Mesenchymal stem cell (in vitro differentiated cells and primary cell): ENCODE measurements around the gene DDX41.
"Not testable (repeated sequence)": the region's sequence is repeated elsewhere in the genome, so short reads cannot be mapped to it uniquely, and the experiment has no call there.

ENCODE experiments used
- DNase-seq: peaks from one replicate; pipeline ENCODE4 v3.0.0-alpha.2; 2013
- H2AFZ ChIP-seq: one replicate; pipeline ENCODE4 v1.6.1; 2013; ENCODE audit warnings: low read depth, mild to moderate bottlenecking, control low read depth, inconsistent platforms, low read length, moderate library complexity
- H2AK5ac ChIP-seq: 2 replicates; pipeline ENCODE4 v1.6.1; 2013; ENCODE audit warnings: low read length, moderate library complexity, mild to moderate bottlenecking, inconsistent platforms; ENCODE audit not compliant: severe bottlenecking
- H2BK120ac ChIP-seq: one replicate; pipeline ENCODE4 v1.6.1; 2013; ENCODE audit warnings: low read depth, mild to moderate bottlenecking, inconsistent platforms, low read length, moderate library complexity
- H2BK12ac ChIP-seq, 2 experiments: one replicate each; pipeline ENCODE4 v1.6.1; 2013; ENCODE audit warnings: inconsistent platforms in 2 of 2, low read length in 2 of 2, mild to moderate bottlenecking in 2 of 2, moderate library complexity in 2 of 2, control low read depth in 1 of 2
- H2BK15ac ChIP-seq: one replicate; pipeline ENCODE4 v1.6.1; 2013; ENCODE audit warnings: mild to moderate bottlenecking, low read depth, inconsistent platforms; ENCODE audit not compliant: poor library complexity, severe bottlenecking
- H2BK5ac ChIP-seq: 2 replicates; pipeline ENCODE4 v1.6.1; 2013; ENCODE audit warnings: low read depth, mild to moderate bottlenecking, low read length, control low read depth, inconsistent platforms; ENCODE audit not compliant: poor library complexity, severe bottlenecking
- H3K14ac ChIP-seq, 2 experiments: one replicate each; pipeline ENCODE4 v1.6.1; 2013; ENCODE audit warnings: inconsistent platforms in 2 of 2, low read length in 2 of 2, control low read depth in 1 of 2, mild to moderate bottlenecking in 1 of 2, moderate library complexity in 1 of 2
- H3K18ac ChIP-seq, 2 experiments: one replicate each; pipeline ENCODE4 v1.6.1; 2013; ENCODE audit warnings: inconsistent platforms in 2 of 2, low read length in 2 of 2, control low read depth in 1 of 2, low read depth in 1 of 2, mild to moderate bottlenecking in 1 of 2
- H3K23ac ChIP-seq, 2 experiments: one replicate each; pipeline ENCODE4 v1.6.1; 2013; ENCODE audit warnings: inconsistent platforms in 2 of 2, low read length in 2 of 2, mild to moderate bottlenecking in 2 of 2, moderate library complexity in 2 of 2, control low read depth in 1 of 2
- H3K27ac ChIP-seq: 2 replicates; pipeline ENCODE4 v1.5.1; 2013; ENCODE audit warnings: mild to moderate bottlenecking, moderate library complexity, low read length, control low read depth, inconsistent platforms; ENCODE audit not compliant: poor library complexity, severe bottlenecking
- H3K27me3 ChIP-seq, 2 experiments: 2 replicates each; pipeline versions ENCODE4 v1.6.1 to v1.7.0; 2013; ENCODE audit warnings: low read length in 2 of 2, mild to moderate bottlenecking in 2 of 2, moderate library complexity in 2 of 2, control low read depth in 1 of 2, inconsistent platforms in 1 of 2; ENCODE audit not compliant: control insufficient read depth in 1 of 2, insufficient read depth in 1 of 2
- H3K36me3 ChIP-seq, 2 experiments: 2 replicates each; pipeline versions ENCODE4 v1.6.1 to v1.7.0; 2013; ENCODE audit warnings: low read length in 2 of 2, control low read depth in 1 of 2, inconsistent platforms in 1 of 2, low read depth in 1 of 2, mild to moderate bottlenecking in 1 of 2; ENCODE audit not compliant: insufficient read depth in 2 of 2, control insufficient read depth in 1 of 2
- H3K4ac ChIP-seq, 2 experiments: one replicate each; pipeline ENCODE4 v1.6.1; 2013; ENCODE audit warnings: inconsistent platforms in 2 of 2, low read length in 2 of 2, mild to moderate bottlenecking in 2 of 2, moderate library complexity in 2 of 2, control low read depth in 1 of 2, low read depth in 1 of 2
- H3K4me1 ChIP-seq: 2 replicates; pipeline ENCODE4 v1.6.1; 2013; ENCODE audit warnings: low read depth, low read length, control low read depth; ENCODE audit not compliant: control insufficient read depth, insufficient read depth
- H3K4me2 ChIP-seq: 2 replicates; pipeline ENCODE4 v1.6.1; 2013; ENCODE audit warnings: low read length, mild to moderate bottlenecking, inconsistent platforms; ENCODE audit not compliant: poor library complexity, severe bottlenecking
- H3K4me3 ChIP-seq, 2 experiments: 2 replicates each; pipeline versions ENCODE4 v1.5.1 to v1.7.0; 2013; ENCODE audit warnings: low read length in 2 of 2, mild to moderate bottlenecking in 2 of 2, control low read depth in 1 of 2, low read depth in 1 of 2; ENCODE audit not compliant: insufficient read depth in 1 of 2
- H3K79me1 ChIP-seq: replicated peaks from 2 replicates; pipeline ENCODE4 v1.6.1; 2013; ENCODE audit warnings: mild to moderate bottlenecking, control low read depth, low read length, inconsistent platforms; ENCODE audit not compliant: poor library complexity, severe bottlenecking
- H3K9ac ChIP-seq: 2 replicates; pipeline ENCODE4 v1.7.0; 2013; ENCODE audit warnings: mild to moderate bottlenecking, low read length, moderate library complexity
- H3K9me3 ChIP-seq: 2 replicates; pipeline ENCODE4 v1.7.0; 2013; ENCODE audit warnings: mild to moderate bottlenecking, low read length; ENCODE audit not compliant: control insufficient read depth
- H4K8ac ChIP-seq: one replicate; pipeline ENCODE4 v1.6.1; 2013; ENCODE audit warnings: inconsistent platforms, mild to moderate bottlenecking, low read length, moderate library complexity
- H4K91ac ChIP-seq: one replicate; pipeline ENCODE4 v1.6.1; 2013; ENCODE audit warnings: mild to moderate bottlenecking, low read length, inconsistent platforms
- WGBS: methylation state at CpG from one replicate; pipeline ENCODE4 v1.1.7; 2013; ENCODE audit warnings: mixed read lengths; 5-methylcytosine and 5-hydroxymethylcytosine counted together

DDX41 gene

DNA sequence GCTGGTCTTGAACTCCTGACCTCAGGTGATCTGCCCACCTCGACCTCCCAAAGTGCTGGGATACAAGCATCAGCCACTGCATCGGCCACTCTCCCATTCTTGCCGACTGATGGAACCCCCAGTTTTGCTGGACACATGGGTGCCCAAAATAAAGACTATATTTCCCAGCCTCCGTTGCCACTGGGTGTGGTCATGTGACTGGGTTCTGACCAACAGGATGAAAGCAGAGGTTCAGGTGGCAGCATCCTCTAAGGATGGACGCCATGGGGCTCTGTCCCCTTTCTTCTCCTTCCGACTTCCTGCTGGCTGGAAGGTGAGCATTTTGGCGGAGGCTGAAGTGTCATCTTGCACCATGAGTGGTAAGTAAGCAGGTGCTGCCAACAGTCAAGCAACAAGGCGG is 29.6 kb downstream of the DDX41 start:
- 98% methylated on average over 8 of the region's 8 CpGs for WGBS
- H3K14ac ChIP-seq = no peak overlapping the region
- H3K23ac ChIP-seq = no peak overlapping the region

DNA sequence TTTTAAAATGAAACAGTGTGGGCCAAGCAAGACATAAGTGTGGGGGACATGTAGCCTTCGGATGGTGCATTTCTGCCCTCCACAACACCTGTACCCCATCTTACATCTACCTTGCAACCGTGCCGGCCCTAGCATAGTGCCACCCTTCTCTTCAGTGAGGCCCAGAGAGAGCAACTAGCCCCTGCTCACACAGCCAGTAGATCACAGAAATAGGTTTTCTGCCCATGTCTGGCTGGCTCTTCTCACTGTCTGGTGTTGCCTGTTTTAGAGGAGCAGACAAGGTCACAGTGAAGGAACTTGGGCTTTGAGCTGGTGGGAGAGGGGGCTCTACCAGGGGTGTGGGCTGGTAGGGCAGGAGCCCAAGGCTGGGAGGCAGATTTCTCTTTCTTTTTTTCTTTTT is 30.5 kb downstream of the DDX41 start:
- no peak overlapping the region for H2AK5ac ChIP-seq
- H2BK5ac ChIP-seq = no peak overlapping the region
- H4K91ac ChIP-seq = no peak overlapping the region
- no peaks in the 10 kb centered on the region for H3K9me3 ChIP-seq
- peak overlapping the region; percentile 21 for H3K27ac ChIP-seq
- 95% methylated on average over 3 of the region's 3 CpGs for WGBS
- no peak overlapping the region for H3K9ac ChIP-seq
- no peak overlapping the region for H2AFZ ChIP-seq
- H3K4me3 ChIP-seq = no peak overlapping the region
- H3K4ac ChIP-seq = no peak overlapping the region
- DNase-seq = no peak
- H3K4me1 ChIP-seq = peaks cover 75% of the 10 kb centered on the region
- H3K36me3 ChIP-seq = peaks cover 88 to 99% of the 10 kb centered on the region in 2 experiments
- no peak overlapping the region for H2BK120ac ChIP-seq
- H3K18ac ChIP-seq = no peak overlapping the region
- H3K4me2 ChIP-seq = no peak overlapping the region
- no peak overlapping the region for H2BK12ac ChIP-seq
- peaks cover 11% of the 10 kb centered on the region for H3K79me1 ChIP-seq
- H3K14ac ChIP-seq = no peak overlapping the region
- no peaks in the 10 kb centered on the region for H3K27me3 ChIP-seq
- H2BK15ac ChIP-seq = no peak overlapping the region
- H3K23ac ChIP-seq = no peak overlapping the region
- no peak overlapping the region for H4K8ac ChIP-seq

More for the DNA sequence above, 29.6 kb downstream of the DDX41 start:
- Histone ChIP-seq H4K91ac (no peak overlapping the region), H3K79me1 (peaks cover 9% of the 10 kb centered on the region), H2BK12ac (no peak overlapping the region), H2BK120ac (no peak overlapping the region), H3K4me2 (no peak overlapping the region), H2BK15ac (no peak overlapping the region), H3K4me3 (no peak overlapping the region), H3K18ac (no peak overlapping the region), H3K4ac (no peak overlapping the region), H3K9ac (no peak overlapping the region), H3K27ac (no peak overlapping the region), H3K36me3 (peaks cover 85 to 99% of the 10 kb centered on the region in 2 experiments), H2AFZ (no peak overlapping the region), H2AK5ac (no peak overlapping the region), H3K9me3 (no peaks in the 10 kb centered on the region), H4K8ac (no peak overlapping the region), H3K27me3 (no peaks in the 10 kb centered on the region), H3K4me1 (peaks cover 76% of the 10 kb centered on the region), H2BK5ac (no peak overlapping the region)
- DNase-seq = no peak

DNA sequence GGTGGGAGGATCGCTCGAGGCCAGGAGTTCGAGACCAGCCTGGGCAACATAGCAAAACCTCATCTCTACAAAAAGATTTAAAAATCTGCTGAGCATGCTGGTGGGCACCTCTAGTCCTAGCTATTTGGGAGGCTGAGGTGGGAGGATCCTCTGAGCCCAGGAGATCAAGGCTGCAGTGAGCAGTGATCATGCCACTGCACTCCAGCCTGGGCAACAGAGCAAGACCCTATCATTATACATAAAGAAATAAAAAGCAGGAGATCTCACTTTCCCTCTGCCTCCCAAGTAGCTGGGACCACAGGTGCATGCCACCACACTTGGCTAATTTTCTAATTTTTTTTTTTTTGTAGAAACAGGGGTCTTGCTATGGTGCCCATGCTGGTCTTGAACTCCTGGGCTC is 31.0 kb downstream of the DDX41 start:
- not testable (repeated sequence) for H3K4me2 ChIP-seq, H2BK12ac ChIP-seq, H2BK5ac ChIP-seq, H4K8ac ChIP-seq, H3K9me3 ChIP-seq, H2AK5ac ChIP-seq, H3K4ac ChIP-seq, H2AFZ ChIP-seq, H2BK120ac ChIP-seq, DNase-seq, H3K4me3 ChIP-seq, H2BK15ac ChIP-seq, H3K27ac ChIP-seq, H3K27me3 ChIP-seq, H3K18ac ChIP-seq, H4K91ac ChIP-seq, H3K14ac ChIP-seq, H3K23ac ChIP-seq
- 100% methylated on average over 2 of the region's 3 CpGs for WGBS
- peak overlapping the region; percentile 2 for H3K9ac ChIP-seq
- H3K79me1 ChIP-seq = peaks cover 11% of the 10 kb centered on the region
- peaks cover 74% of the 10 kb centered on the region for H3K4me1 ChIP-seq
- peaks cover 83 to 98% of the 10 kb centered on the region in 2 experiments for H3K36me3 ChIP-seq

DNA sequence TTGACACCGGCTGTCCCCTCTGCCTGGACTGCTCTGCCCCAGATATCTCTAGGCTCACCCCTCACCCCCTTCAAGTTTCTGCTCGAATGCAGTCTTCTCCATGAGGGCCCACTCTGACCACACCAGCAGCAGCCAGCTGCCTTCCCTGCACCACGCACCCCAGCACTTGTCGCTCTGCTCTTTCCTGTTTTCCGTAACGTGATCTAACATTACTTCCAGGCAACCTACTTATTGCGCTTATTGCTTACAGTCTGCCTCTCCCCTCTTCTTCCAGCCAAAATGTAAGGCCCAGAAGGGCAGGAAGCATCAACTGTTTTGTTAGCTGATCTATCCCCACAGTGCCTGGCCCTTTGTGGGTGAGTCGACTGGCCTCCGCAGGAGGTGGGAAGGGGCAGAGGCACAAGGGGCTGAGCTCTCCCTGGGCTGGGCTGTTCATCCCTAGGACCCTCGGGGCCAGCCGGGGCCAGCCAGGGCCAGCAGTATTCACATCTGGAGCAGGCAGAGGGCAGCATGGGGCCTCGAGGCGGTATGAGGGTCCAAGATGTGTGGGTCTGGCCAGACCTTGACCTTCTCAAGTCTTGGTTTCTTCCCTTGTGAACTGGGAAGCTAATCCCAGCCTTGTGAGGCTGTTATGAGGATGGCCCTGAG is 31.7 kb downstream of the DDX41 start:
- no peaks in the 10 kb centered on the region for H3K27me3 ChIP-seq
- no peak overlapping the region for H3K14ac ChIP-seq
- peak overlapping the region; percentile 2 for H3K9ac ChIP-seq
- H3K4me3 ChIP-seq = no peak overlapping the region
- H2BK15ac ChIP-seq = no peak overlapping the region
- no peak for DNase-seq
- 79% methylated on average over 13 of the region's 13 CpGs for WGBS
- peaks cover 70% of the 10 kb centered on the region for H3K4me1 ChIP-seq
- no peak overlapping the region for H3K4me2 ChIP-seq
- no peak overlapping the region for H2AFZ ChIP-seq
- no peak overlapping the region for H2BK5ac ChIP-seq
- no peak overlapping the region for H3K18ac ChIP-seq
- peaks cover 11% of the 10 kb centered on the region for H3K79me1 ChIP-seq
- no peak overlapping the region for H3K4ac ChIP-seq
- H4K91ac ChIP-seq = no peak overlapping the region
- peak overlapping the region; percentile 4 for H4K8ac ChIP-seq
- H2BK120ac ChIP-seq = no peak overlapping the region
- H3K27ac ChIP-seq = peak overlapping the region; percentile 45
- no peak overlapping the region for H2AK5ac ChIP-seq
- peaks cover 76 to 91% of the 10 kb centered on the region in 2 experiments for H3K36me3 ChIP-seq
- H3K23ac ChIP-seq = peak overlapping the region in 1 of 2 experiments; percentile 35
- H2BK12ac ChIP-seq = no peak overlapping the region
- H3K9me3 ChIP-seq = no peaks in the 10 kb centered on the region
